Stimulated activated memory B cell treated with anti-CD40 and anti-IgM and Interleukin-4, amounts not matched to agents 10 μg/mL and 1 μg/mL and 100 μg/mL, for 72 hours (primary cell): ENCODE data around the gene KRTAP4-11.
"Not testable (repeated sequence)": the region's sequence is repeated elsewhere in the genome, so short reads cannot be mapped to it uniquely, and the experiment has no call there.

Experiments
- ATAC-seq: fragments of 150-1000 bp; cut with Tn5 transposase; 2 replicates; pipeline ENCODE4 v1.10.0; 2021
- H3K27ac Mint-ChIP-seq: one replicate; pipeline ENCODE4 v1.8.0; 2022; ENCODE audit warnings: mild to moderate bottlenecking, mixed read lengths
- H3K27me3 Mint-ChIP-seq: one replicate; pipeline ENCODE4 v1.8.0; 2022; ENCODE audit warnings: mixed read lengths
- H3K36me3 Mint-ChIP-seq: one replicate; pipeline ENCODE4 v1.8.0; 2022; ENCODE audit warnings: mixed read lengths
- H3K4me1 Mint-ChIP-seq: one replicate; pipeline ENCODE4 v1.8.0; 2022; ENCODE audit warnings: mixed read lengths
- H3K4me3 Mint-ChIP-seq: one replicate; pipeline ENCODE4 v1.8.0; 2022; ENCODE audit warnings: mild to moderate bottlenecking, moderate library complexity, mixed read lengths
- H3K9me3 Mint-ChIP-seq: one replicate; pipeline ENCODE4 v1.8.0; 2022; ENCODE audit warnings: mixed read lengths

The KRTAP4-11 gene

GRCh38 chr17:41117846-41118386 is at the start of gene KRTAP4-11:
TSS of gene KRTAP4-11 (minus strand) at chr17:41118373. CDS start at chr17:41118315, 58 bp downstream.
- H3K27ac Mint-ChIP-seq, ATAC-seq, H3K4me3 Mint-ChIP-seq, H3K9me3 Mint-ChIP-seq, H3K36me3 Mint-ChIP-seq: not testable (repeated sequence)
- Mint-ChIP-seq H3K4me1 (peaks cover 31% of the 10 kb centered on the region), H3K27me3 (peaks cover 23% of the 10 kb centered on the region)

GRCh38 chr17:41167561-41167960 is 49.4 kb upstream of the KRTAP4-11 start:
- ATAC-seq, result no peak
- no peak overlapping the region for H3K4me3 Mint-ChIP-seq
- H3K27ac Mint-ChIP-seq, result no peak overlapping the region
- H3K4me1 Mint-ChIP-seq, result no peaks in the 10 kb centered on the region
- no peaks in the 10 kb centered on the region for H3K36me3 Mint-ChIP-seq
- H3K27me3 Mint-ChIP-seq, result peaks cover 6% of the 10 kb centered on the region
- no peaks in the 10 kb centered on the region for H3K9me3 Mint-ChIP-seq

- no peaks in the 10 kb centered on the region for H3K4me1 Mint-ChIP-seq
- H3K4me3 Mint-ChIP-seq, result no peak overlapping the region
- no peak for ATAC-seq
- no peaks in the 10 kb centered on the region for H3K9me3 Mint-ChIP-seq
- peaks cover 11% of the 10 kb centered on the region for H3K27me3 Mint-ChIP-seq
- no peak overlapping the region for H3K27ac Mint-ChIP-seq
- no peaks in the 10 kb centered on the region for H3K36me3 Mint-ChIP-seq
Observed at GRCh38 chr17:41163828-41164227, 45.7 kb upstream of the KRTAP4-11 start.

DNA sequence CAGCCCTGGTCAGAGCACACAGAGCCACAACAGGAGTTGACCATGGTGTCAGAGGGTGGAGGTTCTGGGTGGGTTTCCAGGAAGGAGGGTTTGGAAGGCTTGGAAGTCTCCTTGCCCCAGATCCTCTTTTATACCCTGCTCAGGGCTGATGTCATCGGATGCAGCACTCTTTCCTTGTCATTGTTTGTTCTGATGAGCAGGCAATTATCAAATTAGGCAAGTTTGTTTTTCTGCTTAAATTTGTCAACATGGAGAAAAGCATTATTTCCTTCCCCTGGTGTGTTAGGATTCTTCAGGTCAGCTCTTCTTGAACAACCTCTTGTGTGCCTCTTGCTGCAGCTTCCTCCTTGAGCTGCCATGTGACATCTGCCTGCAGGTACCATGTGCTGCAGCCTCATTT is 42.5 kb upstream of the KRTAP4-11 start, which contains the start of gene KRTAP4-4:
Gene KRTAP4-4 (minus strand): TSS at position 101 of the 400 bp plus-strand sequence. CDS start 57 bp downstream, at position 44.
- Mint-ChIP-seq H3K36me3 (no peaks in the 10 kb centered on the region), H3K9me3 (no peaks in the 10 kb centered on the region), H3K4me3 (no peak within 1 kb of the TSS), H3K4me1 (no peaks in the 10 kb centered on the region), H3K27ac (no peak within 1 kb of the TSS), H3K27me3 (peaks cover 43% of the 10 kb centered on the region)
- ATAC-seq, result no peak

DNA sequence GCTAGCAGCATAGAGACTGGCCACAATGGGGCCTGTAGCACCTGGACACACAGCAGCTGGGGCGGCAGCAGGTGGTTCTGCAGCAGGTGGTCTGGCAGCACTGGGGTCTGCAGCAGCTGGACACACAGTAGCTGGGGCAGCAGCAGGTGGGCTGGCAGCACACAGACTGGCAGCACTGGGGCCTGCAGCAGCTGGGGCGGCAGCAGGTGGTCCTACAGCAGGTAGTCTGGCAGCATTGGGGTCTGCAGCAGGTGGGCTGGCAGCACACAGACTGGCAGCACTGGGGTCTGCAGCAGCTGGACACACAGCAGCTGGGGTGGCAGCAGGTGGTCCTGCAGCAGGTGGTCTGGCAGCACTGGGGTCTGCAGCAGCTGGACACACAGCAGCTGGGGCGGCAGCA is 42.0 kb upstream of the KRTAP4-11 start:
- H3K27ac Mint-ChIP-seq, H3K36me3 Mint-ChIP-seq, H3K9me3 Mint-ChIP-seq, H3K4me3 Mint-ChIP-seq, ATAC-seq, H3K4me1 Mint-ChIP-seq: not testable (repeated sequence)
- H3K27me3 Mint-ChIP-seq, result peaks cover 47% of the 10 kb centered on the region

DNA sequence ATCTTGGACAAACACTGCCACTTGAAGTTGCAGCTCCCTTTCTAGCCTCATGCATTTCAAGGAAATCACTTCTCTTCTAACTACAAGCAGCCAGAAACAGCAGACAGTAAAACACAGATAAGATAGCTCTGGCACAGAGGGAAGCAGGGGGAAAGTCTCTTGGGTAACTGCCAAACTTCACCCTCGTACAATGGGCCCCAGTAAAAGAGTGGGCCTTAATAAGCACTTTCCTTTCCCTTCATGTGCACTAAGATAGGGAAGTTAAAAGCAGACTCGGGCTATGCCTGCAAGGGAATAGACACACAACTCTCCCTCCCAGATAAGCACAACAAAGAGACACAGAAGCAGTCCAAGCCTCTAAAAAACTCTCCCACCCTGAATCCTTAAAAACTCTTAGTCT is 35.7 kb upstream of the KRTAP4-11 start:
- no peaks in the 10 kb centered on the region for H3K4me1 Mint-ChIP-seq
- no peak for ATAC-seq
- no peaks in the 10 kb centered on the region for H3K36me3 Mint-ChIP-seq
- peaks cover 52% of the 10 kb centered on the region for H3K27me3 Mint-ChIP-seq
- H3K9me3 Mint-ChIP-seq, result no peaks in the 10 kb centered on the region
- H3K27ac Mint-ChIP-seq, result no peak overlapping the region
- H3K4me3 Mint-ChIP-seq, result no peak overlapping the region

- no peaks in the 10 kb centered on the region for H3K36me3 Mint-ChIP-seq
- peaks cover 3% of the 10 kb centered on the region for H3K9me3 Mint-ChIP-seq
- no peak overlapping the region for H3K27ac Mint-ChIP-seq
- H3K4me1 Mint-ChIP-seq, result no peaks in the 10 kb centered on the region
- no peak for ATAC-seq
- H3K4me3 Mint-ChIP-seq, result no peak overlapping the region
- H3K27me3 Mint-ChIP-seq, result peaks cover 28% of the 10 kb centered on the region
Observed at GRCh38 chr17:41151525-41151924, 33.4 kb upstream of the KRTAP4-11 start.

- no peak overlapping the region for H3K4me3 Mint-ChIP-seq
- no peaks in the 10 kb centered on the region for H3K36me3 Mint-ChIP-seq
- ATAC-seq, result no peak
- H3K27ac Mint-ChIP-seq, result no peak overlapping the region
- H3K4me1 Mint-ChIP-seq, result no peaks in the 10 kb centered on the region
- peaks cover 16% of the 10 kb centered on the region for H3K27me3 Mint-ChIP-seq
- peaks cover 3% of the 10 kb centered on the region for H3K9me3 Mint-ChIP-seq
Observed at GRCh38 chr17:41150026-41150425, 31.9 kb upstream of the KRTAP4-11 start.

- ATAC-seq, result no peak
- H3K27me3 Mint-ChIP-seq, result peaks cover 14% of the 10 kb centered on the region
- H3K36me3 Mint-ChIP-seq, result no peaks in the 10 kb centered on the region
- peaks cover 3% of the 10 kb centered on the region for H3K9me3 Mint-ChIP-seq
- H3K27ac Mint-ChIP-seq, result no peak within 1 kb of the TSS
- no peaks in the 10 kb centered on the region for H3K4me1 Mint-ChIP-seq
- H3K4me3 Mint-ChIP-seq, result no peak within 1 kb of the TSS
Observed at GRCh38 chr17:41149652-41149985, 31.4 kb upstream of the KRTAP4-11 start, which contains the start of gene KRTAP4-5. TSS of gene KRTAP4-5 (minus strand) at chr17:41149825. CDS start at chr17:41149767, 58 bp downstream.

GRCh38 chr17:41148971-41149651 is 30.9 kb upstream of the KRTAP4-11 start:
- H3K9me3 Mint-ChIP-seq, ATAC-seq, H3K27ac Mint-ChIP-seq, H3K27me3 Mint-ChIP-seq, H3K4me1 Mint-ChIP-seq, H3K36me3 Mint-ChIP-seq, H3K4me3 Mint-ChIP-seq: not testable (repeated sequence)

GRCh38 chr17:41147531-41148204 is 29.5 kb upstream of the KRTAP4-11 start:
- no peak for ATAC-seq
- Mint-ChIP-seq H3K36me3 (peaks cover 9% of the 10 kb centered on the region), H3K4me3 (no peak overlapping the region), H3K9me3 (peaks cover 16% of the 10 kb centered on the region), H3K27ac (no peak overlapping the region), H3K27me3 (peaks cover 2% of the 10 kb centered on the region), H3K4me1 (no peaks in the 10 kb centered on the region)

DNA sequence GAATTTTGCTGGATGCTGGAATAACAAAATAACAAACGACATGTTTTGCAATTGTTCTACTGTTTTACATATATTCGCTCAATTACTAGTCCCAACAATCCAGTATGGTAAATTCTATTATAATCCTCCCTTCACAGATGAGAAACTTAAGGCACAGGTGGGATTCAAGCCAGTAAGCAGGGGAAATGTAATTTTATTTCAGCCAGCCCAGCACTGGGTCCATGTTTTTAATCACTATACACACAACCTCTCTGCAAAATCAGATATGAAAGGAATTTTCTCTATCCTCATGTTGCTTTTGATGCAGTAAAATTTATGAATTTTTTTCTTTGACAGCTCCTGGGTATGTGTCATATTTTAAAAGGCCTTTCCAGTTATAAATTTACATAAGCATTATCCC is 27.1 kb upstream of the KRTAP4-11 start:
- H3K36me3 Mint-ChIP-seq, result peaks cover 10% of the 10 kb centered on the region
- no peak overlapping the region for H3K4me3 Mint-ChIP-seq
- no peak for ATAC-seq
- H3K27me3 Mint-ChIP-seq, result peaks cover 6% of the 10 kb centered on the region
- H3K27ac Mint-ChIP-seq, result no peak overlapping the region
- no peaks in the 10 kb centered on the region for H3K4me1 Mint-ChIP-seq
- H3K9me3 Mint-ChIP-seq, result peaks cover 22% of the 10 kb centered on the region

- Mint-ChIP-seq H3K27me3 (peaks cover 10% of the 10 kb centered on the region), H3K36me3 (peaks cover 11% of the 10 kb centered on the region), H3K9me3 (peaks cover 23% of the 10 kb centered on the region), H3K4me3 (no peak overlapping the region), H3K27ac (no peak overlapping the region), H3K4me1 (no peaks in the 10 kb centered on the region)
- ATAC-seq, result no peak
Observed at GRCh38 chr17:41144846-41145245, 26.7 kb upstream of the KRTAP4-11 start.

- Mint-ChIP-seq H3K4me3 (no peak overlapping the region), H3K9me3 (peaks cover 32% of the 10 kb centered on the region), H3K36me3 (peaks cover 22% of the 10 kb centered on the region), H3K4me1 (no peaks in the 10 kb centered on the region), H3K27ac (no peak overlapping the region), H3K27me3 (peaks cover 25% of the 10 kb centered on the region)
- no peak for ATAC-seq
Observed at GRCh38 chr17:41141361-41141760, 23.2 kb upstream of the KRTAP4-11 start.

DNA sequence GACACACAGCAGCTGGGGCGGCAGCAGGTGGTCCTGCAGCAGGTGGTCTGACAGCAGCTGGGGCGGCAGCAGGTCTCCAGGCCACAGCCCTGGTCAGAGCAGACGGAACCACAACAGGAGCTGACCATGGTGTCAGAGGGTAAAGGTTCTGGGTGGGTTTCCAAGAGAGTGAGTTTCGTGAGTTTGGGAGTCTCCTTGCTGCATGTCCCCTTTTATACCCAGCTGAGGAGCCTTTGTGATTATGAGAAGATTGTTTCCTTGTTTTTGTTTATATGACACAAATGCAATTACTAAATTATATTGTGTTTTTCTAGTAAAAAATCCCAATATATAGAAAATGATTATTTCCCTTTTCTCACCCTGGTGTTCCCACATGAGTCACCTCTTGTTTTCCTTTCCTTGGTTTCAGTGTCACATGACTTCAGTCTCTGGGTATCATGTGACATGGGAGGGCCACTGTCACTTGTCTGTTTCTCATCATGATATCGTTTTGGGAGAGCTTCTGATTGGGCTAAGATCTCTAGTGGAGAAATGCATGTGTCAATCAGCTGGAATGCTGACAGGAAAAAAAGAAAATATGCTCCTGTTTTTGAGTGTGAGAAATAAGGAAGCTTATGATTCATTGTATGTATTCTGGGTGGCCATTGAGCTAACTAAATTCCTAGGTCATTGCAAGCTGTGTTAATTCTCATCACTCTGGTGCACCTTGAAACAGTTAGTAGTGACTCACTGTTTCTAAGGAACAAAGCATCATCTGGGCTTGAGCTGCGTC is 22.4 kb upstream of the KRTAP4-11 start, which contains the start of gene KRTAP4-6:
Gene KRTAP4-6 (minus strand): TSS at position 185 of the 772 bp plus-strand sequence. CDS start 57 bp downstream, at position 128.
- H3K27ac Mint-ChIP-seq, result no peak within 1 kb of the TSS
- no peak within 1 kb of the TSS for H3K4me3 Mint-ChIP-seq
- H3K4me1 Mint-ChIP-seq, result no peaks in the 10 kb centered on the region
- peaks cover 22% of the 10 kb centered on the region for H3K36me3 Mint-ChIP-seq
- H3K9me3 Mint-ChIP-seq, result peaks cover 33% of the 10 kb centered on the region
- H3K27me3 Mint-ChIP-seq, result peaks cover 25% of the 10 kb centered on the region
- no peak for ATAC-seq
